ENCODE data around the gene ANKRD13B. TPM values are rescaled to one million over a fixed set of nuclear protein-coding genes. Genes with fewer than 3 reads are reported as not detected.

ANKRD13B gene
- total and polyA plus RNA-seq, 2 donors (not counting 1 experiment from before 2014, with no cell fraction given) = 1.6 to 2.8 TPM

DNA sequence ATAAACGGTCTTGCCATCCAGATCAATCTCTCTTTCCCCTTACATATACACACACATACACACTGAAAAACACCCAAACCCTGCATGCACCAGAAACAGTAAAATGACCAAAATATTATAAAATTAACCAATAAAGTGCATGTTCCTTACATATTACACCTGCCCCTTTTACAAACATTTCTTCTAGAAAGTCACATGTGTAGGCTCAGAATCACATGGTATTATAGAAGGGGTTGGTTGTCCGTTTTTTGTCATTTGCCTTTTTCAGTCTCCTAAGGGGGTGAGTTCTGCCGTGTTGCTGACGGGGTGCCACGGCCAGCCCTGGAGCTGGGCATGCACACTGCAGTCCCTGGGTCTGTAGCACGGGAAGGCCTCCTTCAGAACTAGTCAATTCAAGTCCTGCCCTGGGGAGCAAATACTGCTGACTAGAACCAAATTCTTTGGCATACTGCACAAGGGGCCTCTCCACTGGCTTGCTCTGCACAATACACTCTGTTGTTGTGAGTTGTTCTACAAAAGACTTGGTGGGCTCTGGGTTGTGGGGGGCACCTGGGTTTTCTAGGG is 37.8 kb downstream of the ANKRD13B start:
- Mint-ChIP-seq H3K27me3 (no peaks in the 10 kb centered on the region), H3K9me3 (ENCODE audit: insufficient read depth) (no peaks in the 10 kb centered on the region), H3K4me3 (no peak overlapping the region), H3K4me1 (peaks cover 17% of the 10 kb centered on the region), H3K27ac (peak overlapping the region; percentile 56)
- Histone ChIP-seq H4K20me1 (ENCODE audit: control insufficient read depth, insufficient read depth, low read length, poor library complexity, severe bottlenecking) (peaks cover 53% of the 10 kb centered on the region), H3K79me2 (ENCODE audit: control insufficient read depth, insufficient read depth, low read length) (peaks cover 8% of the 10 kb centered on the region), H3K9me3 (ENCODE audit: control extremely low read depth in 1 of 3, control insufficient read depth in 2 of 3, insufficient read depth in 1 of 3, low read length in 2 of 3) (no peaks in the 10 kb centered on the region), H3K4me1 (ENCODE audit: control insufficient read depth in 2 of 2, insufficient read depth in 2 of 2, low read length in 2 of 2) (no peaks in the 10 kb centered on the region), H3K4me2 (replicated peaks; ENCODE audit: low read depth, low read length, poor library complexity, severe bottlenecking) (no peak overlapping the region), H3K36me3 (replicated peaks in 1 of 2; ENCODE audit: control extremely low read depth in 1 of 2, control insufficient read depth in 1 of 2, extremely low read depth in 1 of 2, insufficient read depth in 2 of 2, low read length in 1 of 2) (peaks cover 4 to 57% of the 10 kb centered on the region in 2 experiments), H3K27me3 (replicated peaks in 1 of 4; ENCODE audit: control extremely low read depth in 1 of 4, control insufficient read depth in 3 of 4, insufficient read depth in 4 of 4, low read length in 3 of 4) (no peaks in the 10 kb centered on the region), H3K27ac (ENCODE audit: low read length in 2 of 2) (no peak overlapping the region), H3K9ac (ENCODE audit: low read length) (no peak overlapping the region), H3K4me3 (ENCODE audit: control extremely low read depth in 1 of 5, extremely low read depth in 1 of 5, insufficient read depth in 1 of 5, low read depth in 2 of 5, low read length in 4 of 5) (no peak overlapping the region), H2AFZ (ENCODE audit: insufficient read depth, low read depth, low read length, poor library complexity, severe bottlenecking) (no peak overlapping the region)
- intact Hi-C loops (cut with micrococcal nuclease) = no loop called here
- ChIA-PET POLR2A (no interaction called here), CTCF (interaction anchor here (1.1 kb wide), 1 partner anchor 13 kb away, joined by 5 read pairs; no protein-coding TSS in a partner anchor)
- WGBS (ENCODE audit: insufficient coverage) = 98% methylated on average over 5 of the region's 6 CpGs
- ATAC-seq (ENCODE audit: low read depth) (no peak), DNase-seq (no peak)
- no peak for TF ChIP-seq EZH2 (IDR thresholded peaks at IDR 0.05; ENCODE audit: borderline replicate concordance, insufficient read depth, low read depth, low read length, poor library complexity, severe bottlenecking)
- TF ChIP-seq, protein P1, sequence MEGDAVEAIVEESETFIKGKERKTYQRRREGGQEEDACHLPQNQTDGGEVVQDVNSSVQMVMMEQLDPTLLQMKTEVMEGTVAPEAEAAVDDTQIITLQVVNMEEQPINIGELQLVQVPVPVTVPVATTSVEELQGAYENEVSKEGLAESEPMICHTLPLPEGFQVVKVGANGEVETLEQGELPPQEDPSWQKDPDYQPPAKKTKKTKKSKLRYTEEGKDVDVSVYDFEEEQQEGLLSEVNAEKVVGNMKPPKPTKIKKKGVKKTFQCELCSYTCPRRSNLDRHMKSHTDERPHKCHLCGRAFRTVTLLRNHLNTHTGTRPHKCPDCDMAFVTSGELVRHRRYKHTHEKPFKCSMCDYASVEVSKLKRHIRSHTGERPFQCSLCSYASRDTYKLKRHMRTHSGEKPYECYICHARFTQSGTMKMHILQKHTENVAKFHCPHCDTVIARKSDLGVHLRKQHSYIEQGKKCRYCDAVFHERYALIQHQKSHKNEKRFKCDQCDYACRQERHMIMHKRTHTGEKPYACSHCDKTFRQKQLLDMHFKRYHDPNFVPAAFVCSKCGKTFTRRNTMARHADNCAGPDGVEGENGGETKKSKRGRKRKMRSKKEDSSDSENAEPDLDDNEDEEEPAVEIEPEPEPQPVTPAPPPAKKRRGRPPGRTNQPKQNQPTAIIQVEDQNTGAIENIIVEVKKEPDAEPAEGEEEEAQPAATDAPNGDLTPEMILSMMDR (IDR thresholded peaks at IDR 0.05) = no peak

DNA sequence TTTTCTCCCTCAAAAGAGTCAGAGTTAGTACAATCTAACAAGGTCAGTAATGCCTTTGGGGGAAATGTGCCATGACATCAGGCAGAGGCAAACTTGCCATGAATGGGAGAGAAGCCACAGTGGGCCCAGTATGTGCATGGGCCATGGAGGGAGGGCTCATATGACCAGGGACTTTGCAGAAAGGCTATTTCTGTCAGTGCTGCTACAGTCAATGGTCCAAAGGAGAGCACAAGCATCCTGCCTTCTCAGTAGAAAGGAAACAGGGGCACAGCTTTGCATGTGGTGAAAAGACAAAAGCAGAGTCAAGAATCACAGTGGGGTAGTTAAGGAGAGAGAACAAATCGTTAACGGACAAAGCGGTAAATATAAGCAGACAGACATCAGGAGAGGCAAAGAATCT is 41.0 kb downstream of the ANKRD13B start:
- ChIA-PET POLR2A (no interaction called here), CTCF (interaction anchor here (1.9 kb wide), 1 partner anchor 17 kb away, joined by 7 read pairs; no protein-coding TSS in a partner anchor)
- Mint-ChIP-seq H3K27ac (no peak overlapping the region), H3K9me3 (ENCODE audit: insufficient read depth) (no peaks in the 10 kb centered on the region), H3K4me3 (no peak overlapping the region), H3K27me3 (no peaks in the 10 kb centered on the region), H3K4me1 (peaks cover 9% of the 10 kb centered on the region)
- Histone ChIP-seq H3K27me3 (replicated peaks in 1 of 4; ENCODE audit: control extremely low read depth in 1 of 4, control insufficient read depth in 3 of 4, insufficient read depth in 4 of 4, low read length in 3 of 4) (no peaks in the 10 kb centered on the region), H3K27ac (ENCODE audit: low read length in 2 of 2) (no peak overlapping the region), H3K4me2 (replicated peaks; ENCODE audit: low read depth, low read length, poor library complexity, severe bottlenecking) (no peak overlapping the region), H4K20me1 (ENCODE audit: control insufficient read depth, insufficient read depth, low read length, poor library complexity, severe bottlenecking) (peaks cover 34% of the 10 kb centered on the region), H3K36me3 (replicated peaks in 1 of 2; ENCODE audit: control extremely low read depth in 1 of 2, control insufficient read depth in 1 of 2, extremely low read depth in 1 of 2, insufficient read depth in 2 of 2, low read length in 1 of 2) (peaks cover 18 to 68% of the 10 kb centered on the region in 2 experiments), H2AFZ (ENCODE audit: insufficient read depth, low read depth, low read length, poor library complexity, severe bottlenecking) (no peak overlapping the region), H3K9ac (ENCODE audit: low read length) (no peak overlapping the region), H3K79me2 (ENCODE audit: control insufficient read depth, insufficient read depth, low read length) (peaks cover 22% of the 10 kb centered on the region), H3K9me3 (ENCODE audit: control extremely low read depth in 1 of 3, control insufficient read depth in 2 of 3, insufficient read depth in 1 of 3, low read length in 2 of 3) (no peaks in the 10 kb centered on the region), H3K4me3 (ENCODE audit: control extremely low read depth in 1 of 5, extremely low read depth in 1 of 5, insufficient read depth in 1 of 5, low read depth in 2 of 5, low read length in 4 of 5) (no peak overlapping the region), H3K4me1 (ENCODE audit: control insufficient read depth in 2 of 2, insufficient read depth in 2 of 2, low read length in 2 of 2) (peaks cover under 1 to 6% of the 10 kb centered on the region in 2 donors)
- WGBS (ENCODE audit: insufficient coverage) = 100% methylated on average over 3 of the region's 3 CpGs
- intact Hi-C loops (cut with micrococcal nuclease) = no loop called here
- TF ChIP-seq EZH2 (IDR thresholded peaks at IDR 0.05; ENCODE audit: borderline replicate concordance, insufficient read depth, low read depth, low read length, poor library complexity, severe bottlenecking) = no peak
- TF ChIP-seq, protein P1 (IDR thresholded peaks at IDR 0.05) = no peak
- ATAC-seq (ENCODE audit: low read depth) (no peak), DNase-seq (no peak)
